Stimulated activated CD4-positive, alpha-beta T cell treated with anti-CD3 and anti-CD28 coated beads, Interleukin-12 subunit alpha, Interleukin-12 subunit beta, amount 100 ng/mL, for 24 hours (primary cell): ENCODE measurements around the gene RAI14.

Source experiments
- DNase-seq, 2 experiments: peaks; one replicate each; pipeline ENCODE4 v3.0.0-alpha.2; 2020; ENCODE audit warnings: low read depth in 2 of 2

RAI14 gene

DNA sequence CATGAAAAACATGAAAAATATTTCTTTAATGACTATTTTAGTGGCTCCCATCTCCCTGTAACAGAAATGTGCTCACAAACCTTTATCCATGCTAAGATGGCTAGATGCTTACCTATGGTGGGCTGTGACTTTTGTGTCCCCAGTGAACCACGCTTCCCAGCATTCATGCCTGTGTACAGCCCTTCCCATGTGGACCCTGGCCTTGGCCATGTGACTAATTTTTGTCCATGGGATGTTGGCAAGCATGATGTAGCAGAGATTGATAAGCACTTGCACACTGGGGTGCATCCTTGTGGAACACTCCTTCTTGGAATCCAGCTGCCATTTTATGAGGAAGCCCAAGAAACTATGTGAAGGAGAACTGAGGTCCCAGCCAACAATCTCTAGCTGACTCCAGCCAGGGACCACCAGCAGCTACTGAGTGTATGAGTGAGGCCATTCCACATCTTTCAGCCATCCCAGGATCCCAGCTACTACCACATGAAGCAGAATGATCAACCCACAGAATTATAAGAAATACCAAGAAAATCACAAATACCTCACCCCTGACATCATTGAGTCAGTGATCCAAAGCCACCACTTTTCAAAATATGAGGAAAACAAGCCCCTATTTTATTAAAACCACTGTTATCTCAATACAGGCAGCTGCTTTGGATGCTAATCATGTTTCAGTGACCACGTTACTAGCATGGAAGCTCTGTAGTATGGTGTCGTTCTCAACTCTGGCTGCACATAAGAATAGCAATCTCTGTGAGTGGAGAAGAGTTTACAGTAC, 16.1 kb upstream of the RAI14 start:
- no peak for DNase-seq

DNA sequence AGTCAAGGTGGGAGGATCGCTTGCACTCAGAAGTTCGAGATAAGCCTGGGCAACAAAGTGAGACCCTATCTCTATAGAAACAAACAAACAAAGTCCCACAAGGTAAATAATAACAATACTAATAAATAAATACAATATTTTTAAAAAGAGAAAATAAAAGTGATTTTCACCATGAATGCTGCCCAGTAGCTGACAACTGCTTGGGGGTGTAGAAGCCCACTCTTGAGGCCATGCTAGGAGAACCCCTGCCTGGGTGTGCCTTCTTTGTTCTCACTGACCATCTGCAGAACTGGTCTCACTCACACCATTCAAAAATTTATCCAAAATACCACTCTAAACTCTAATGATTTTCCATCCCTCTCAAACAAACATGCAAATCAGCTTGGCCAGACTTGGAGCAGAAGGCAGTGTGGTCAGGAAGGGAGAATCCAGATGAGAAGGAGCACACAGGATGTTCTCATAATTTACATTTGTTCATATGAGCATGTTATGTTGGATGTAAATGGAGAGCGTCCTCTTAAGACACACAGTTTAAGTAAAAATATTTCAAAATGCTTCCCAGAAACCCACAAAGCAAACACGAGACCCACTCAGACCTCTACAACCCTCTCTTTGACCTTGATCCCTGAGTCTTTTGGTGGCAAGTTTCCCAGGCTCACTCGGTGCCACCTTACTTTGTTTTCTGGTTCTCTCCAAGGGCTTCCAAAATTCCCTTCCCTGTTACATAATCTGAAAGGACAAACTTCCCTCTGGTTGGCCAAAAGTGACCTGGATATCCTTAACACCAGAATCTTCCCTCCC, 7.9 kb upstream of the RAI14 start:
- no peak for DNase-seq

DNA sequence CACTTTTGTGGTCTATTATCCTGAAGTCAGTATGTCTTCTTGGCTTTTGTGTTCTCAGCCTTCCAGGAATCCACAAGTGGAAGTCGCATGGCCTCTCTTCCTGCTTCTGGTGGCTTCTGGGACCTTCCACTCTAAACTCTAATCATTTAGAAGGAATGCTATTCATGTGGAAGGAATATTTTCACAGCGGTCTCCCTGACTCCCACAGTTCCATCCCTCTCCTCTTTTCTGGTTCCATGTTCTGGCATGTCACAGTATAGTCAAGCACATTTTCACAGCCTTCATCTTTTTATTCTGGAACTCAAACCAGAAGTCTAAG, 7.3 kb upstream of the RAI14 start:
- DNase-seq: no peak

DNA sequence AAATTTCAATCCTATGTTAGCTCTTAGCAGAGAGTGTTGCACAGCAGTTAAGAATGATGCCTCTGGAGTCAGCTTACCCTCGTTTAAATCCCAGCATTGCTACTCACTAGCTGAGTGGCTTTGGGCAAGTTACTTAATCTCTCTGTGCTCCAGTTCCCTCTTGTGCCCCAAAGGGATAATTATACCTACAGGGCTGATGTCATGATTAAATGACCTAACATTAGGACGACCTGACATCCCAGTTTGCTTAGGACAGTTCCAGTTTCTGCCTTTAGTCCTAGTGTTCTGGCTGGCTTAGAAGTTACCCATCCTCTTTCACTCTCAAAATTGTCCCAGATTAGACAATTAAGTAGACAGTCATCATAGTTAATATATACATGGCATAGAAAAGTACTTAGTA, 4.3 kb upstream of the RAI14 start:
- no peak for DNase-seq

DNA sequence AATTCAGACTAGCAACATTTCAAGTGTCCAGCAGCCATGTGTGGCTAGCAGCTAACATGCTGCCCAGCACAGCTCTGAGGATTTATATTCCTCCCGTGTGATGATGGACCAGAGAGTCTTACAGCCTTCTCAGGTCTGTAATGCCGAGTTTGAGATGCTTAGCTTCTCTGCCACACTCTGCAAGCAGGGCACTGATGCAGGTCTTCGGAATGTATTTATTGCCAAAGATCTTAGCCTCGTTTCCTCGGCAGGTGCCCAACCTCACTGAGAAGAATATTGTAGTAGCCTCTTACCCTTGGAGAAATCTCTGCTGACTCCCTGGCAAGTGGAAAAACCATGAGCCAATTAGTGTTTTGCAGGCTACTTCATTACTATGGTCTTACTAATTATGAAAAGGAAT, 3.7 kb upstream of the RAI14 start:
- DNase-seq: no peak

DNA sequence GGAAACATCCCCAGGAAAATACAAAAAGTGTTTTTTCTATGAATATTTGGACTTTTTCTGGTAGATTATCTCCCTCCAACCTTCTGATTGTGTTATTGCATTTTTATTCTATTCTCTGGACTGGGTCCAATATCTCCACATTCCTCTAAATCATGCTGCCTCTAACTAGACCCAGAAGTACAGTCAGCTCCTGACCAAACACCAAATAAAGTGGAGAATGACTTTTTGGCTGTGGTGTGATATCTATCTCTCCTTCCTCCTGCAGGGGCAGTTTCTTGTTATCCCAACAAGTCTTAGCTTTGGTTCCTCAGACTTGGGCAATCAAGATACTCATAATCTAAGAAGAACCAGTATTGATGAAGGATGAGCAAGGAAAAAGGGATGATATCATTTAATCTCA, 3.2 kb upstream of the RAI14 start:
- no peak for DNase-seq

DNA sequence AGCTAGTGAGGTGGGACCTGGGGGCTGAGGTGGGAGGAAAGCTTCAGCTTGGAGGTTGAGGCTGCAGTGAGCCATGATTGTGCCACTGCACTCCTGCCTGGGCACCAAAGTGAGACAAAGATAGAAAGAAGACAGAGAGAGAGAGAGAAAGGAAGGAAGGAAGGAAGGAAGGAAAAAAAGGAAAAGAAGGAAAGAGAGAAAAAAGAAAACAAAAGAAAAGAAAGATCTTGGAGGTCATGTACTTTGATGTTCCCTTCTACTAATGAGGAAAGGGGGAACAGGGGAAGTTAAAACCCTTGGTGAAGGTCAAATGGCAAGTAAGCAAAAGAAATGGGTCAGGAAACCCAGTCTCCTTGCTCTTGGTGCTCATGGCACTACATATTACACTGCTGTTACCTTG, 2.4 kb upstream of the RAI14 start:
- no peak for DNase-seq

DNA sequence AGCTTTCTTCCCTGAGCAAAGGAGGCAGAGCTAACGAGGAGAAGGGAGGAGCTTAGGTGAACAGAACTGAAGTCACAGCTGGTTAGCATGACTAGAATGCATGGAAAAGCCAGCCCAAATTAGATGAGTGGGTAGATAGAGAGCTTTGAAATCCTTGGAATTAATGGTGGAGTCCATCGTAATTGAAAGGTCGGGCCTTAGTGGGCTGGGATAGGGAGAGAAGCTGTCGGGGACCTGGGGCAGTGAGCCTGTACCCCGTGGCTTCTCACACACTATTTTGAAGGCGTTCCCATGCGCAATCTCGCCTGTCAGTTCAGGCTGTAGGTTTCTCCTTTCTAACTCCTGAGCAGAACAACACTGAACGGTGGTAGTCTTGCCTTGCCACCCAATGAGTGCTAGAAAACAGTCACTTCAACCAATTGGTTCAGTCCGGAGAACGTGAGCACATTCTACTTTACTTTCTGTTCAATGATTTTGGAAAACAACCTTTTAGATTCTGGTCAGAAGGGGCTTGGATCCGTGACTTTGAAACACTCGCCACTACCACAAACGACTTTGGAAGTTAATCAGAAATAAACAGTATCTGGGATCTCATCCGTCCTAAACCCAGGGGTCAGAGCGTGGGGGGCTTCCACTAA, 655 bp upstream of the RAI14 start:
- peak in 1 of 2 experiments; percentile 0 for DNase-seq

DNA sequence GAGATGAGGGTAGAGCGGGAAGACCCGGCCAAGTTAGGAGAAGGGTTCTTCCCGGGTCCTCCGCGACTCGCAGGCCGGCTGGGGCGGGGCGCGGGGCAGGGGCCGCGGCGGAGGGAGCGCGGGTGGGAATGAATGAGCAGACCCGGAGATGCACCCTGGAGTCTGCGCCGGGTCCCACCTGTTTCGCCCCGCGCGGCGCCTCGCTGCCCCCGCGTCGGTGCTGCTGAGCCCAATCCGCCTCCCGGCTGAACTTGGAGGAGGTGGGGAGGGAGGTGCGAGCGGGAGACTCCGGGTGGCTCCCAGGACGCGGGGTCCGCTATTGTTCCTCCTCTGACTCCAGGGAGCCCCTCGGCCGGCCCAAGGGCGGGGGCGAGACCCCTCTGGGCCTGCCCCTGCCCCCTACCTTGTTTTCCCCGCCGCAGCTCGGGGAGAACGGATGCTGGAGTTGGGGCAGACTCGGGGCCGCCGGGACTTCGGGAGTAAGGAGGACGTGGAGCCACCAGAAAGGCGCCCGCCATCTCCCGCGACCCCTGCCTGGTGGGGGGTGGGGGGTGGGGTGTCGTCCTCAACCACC, 659 bp downstream of the RAI14 start:
- DNase-seq: peak in 1 of 2 experiments; percentile 0

DNA sequence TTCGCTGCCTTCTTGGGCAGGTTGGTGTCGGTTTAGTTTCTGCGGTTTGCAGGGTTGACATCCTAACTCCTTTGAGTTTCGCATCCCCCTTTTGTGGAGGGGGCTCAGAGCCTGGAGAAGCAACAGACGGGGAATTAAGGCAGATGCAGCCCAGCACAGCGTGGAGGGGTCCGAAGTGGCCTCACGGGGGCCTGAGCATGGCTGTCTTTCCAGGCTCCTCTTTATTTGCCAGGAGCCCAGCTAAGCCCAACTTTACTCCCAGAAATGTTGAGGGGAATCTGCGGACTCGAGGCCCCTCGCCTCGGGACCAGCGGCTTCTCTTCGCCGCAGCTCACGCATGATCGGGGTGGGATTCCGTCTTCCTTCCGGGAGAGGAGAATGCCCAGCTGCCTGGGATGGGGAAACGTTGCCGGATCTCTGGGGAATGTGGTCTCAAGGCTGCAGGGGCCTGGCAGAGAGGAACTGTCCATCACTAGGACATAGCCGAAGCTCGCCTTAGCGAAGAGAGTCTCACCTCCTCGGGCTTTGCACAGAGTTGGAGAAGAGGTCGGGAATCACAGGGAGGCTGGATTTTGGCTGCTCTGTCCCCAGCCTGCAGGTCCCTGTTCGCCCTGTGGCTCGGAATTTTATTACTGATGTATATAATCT, 1.3 kb downstream of the RAI14 start:
- no peak for DNase-seq

DNA sequence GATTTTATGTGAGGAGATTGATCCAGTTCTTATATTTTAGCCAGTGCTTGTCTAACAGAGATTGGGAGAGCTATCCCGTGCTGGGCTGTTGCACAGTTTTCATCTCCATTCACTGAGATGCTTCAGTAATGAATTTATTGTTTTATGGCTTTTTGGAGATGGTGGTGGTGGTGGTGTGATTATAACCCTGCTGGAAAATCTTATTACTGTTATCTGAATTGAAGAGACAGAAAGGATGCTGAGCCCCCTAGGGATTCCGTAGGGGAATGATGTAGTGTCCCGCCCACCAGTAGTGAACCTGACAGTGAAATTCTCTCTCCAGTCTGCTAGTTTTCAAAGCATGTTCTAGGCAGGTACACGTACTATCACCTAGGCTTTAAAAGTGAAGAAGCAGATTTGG, 1.9 kb downstream of the RAI14 start:
- DNase-seq: no peak

DNA sequence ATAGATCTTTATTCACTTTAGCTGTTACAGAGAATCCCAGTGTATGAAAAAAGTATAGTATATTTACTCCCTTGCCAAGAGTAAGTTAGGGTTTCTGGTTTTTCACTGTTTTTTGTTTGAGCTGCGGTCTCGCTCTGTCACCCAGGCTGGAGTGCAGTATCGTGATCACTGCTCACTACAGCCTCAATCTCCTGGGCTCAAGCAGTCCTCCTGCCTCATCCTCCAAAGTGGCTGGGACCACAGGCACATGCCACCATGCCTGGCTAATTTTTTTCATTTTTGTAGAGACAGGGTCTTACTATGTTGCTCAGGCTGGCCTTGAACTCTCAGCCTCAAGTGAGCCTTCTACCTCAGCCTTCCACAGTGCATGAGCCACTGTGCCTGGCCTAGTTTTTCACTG, 3.0 kb downstream of the RAI14 start:
- no peak for DNase-seq

DNA sequence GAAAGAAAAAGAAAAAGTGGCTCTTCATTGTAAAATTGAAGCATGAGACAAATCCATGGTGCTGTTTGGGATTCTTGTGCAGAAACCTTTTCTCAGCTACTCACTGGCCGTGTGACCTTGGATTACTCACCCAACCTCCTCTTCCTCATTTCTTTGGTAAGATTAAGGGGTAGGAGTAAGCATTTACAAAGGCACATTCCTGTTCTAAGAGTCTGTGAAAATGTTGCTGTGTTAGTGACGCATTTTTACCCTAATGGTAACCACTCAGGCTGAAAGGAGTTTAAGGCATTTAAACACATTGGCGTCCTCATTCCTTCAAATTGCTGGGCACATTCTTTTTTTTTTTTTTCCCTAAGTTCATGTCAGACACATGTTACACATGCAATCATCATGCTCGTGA, 4.3 kb downstream of the RAI14 start:
- DNase-seq: no peak

DNA sequence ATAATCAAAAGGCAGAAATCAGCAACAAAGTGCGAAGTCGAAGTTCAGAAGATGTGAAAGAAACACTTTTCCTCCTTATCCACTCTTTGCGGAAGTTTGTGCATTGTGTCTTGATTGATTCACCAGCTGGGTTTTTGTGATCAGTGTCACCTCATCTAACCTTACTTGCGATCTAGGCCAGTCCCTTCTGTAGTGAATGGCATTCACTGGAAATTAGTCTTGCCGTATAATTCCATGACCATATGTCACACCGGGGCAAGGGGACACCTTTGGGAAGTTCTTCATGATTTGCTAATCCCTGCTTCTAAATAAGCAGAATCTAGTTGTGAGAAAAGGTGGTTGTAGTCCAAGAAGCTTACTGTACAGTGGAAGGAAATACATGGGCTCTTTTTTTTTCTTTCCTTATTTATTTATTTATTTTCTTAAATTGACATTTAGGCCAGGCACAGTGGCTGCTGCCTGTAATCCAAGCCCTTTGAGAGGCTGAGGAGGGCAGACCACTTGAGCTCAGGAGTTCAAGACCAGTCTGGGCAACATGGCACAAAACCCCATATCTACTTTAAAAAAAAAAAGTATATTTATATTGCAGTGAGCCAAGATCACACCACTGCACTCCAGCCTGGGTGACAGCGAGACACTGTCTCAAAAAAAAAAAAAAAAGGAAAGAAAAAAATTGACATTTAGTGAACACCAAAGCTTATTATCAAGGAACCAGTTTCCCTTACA, 7.8 kb downstream of the RAI14 start:
- DNase-seq: no peak

DNA sequence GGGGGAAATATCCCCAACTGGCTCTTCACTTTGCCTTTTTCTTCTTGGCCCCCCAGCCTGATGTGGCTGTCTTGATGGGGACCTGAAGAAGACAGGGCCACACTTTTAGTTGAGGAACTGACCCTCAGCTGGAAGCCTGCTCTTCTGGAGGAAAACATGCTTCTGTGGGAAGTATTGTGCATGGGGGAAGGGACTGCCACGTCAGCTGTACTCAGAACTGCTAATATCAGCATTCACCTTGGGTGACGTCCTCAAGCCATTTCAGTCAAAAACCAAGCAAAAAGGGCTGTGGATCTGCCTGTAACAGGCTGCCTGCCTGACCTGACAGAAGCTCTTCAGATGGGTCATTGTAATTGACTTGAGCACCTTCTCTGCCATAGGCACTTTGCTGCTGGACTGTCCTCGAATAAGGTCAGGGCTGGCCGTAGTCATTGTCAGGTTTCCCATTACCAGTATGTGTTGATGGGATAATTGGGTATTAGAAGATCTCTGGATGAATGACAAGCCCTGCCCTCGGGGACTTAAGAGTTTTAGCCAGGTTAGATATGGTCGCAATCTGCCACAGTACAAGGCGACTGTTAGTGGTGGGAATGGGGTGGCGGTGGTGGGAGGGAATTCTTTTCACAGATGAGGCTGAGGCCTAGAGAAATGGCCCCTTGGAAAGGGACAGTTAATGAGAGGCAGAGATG, 10.4 kb downstream of the RAI14 start:
- DNase-seq: no peak

DNA sequence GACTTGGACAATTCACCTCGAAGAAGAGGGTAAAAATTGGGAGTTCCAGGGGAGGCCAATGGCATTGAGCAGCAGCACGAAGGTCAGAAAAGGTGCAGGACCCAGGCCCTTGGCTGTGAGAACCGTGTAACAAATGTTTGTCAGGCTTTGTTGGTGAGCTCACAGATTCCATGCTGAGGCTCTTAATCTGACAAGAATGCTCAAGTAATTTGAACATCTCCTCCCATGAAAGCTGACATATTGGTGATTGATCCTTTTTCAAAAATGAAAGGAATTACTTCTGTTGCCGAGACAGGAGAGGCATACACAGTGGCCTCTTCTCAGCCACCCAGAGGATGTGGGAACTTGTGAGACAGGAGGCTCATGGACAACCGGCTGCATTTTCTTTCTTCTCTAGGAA, 11.6 kb downstream of the RAI14 start:
- no peak for DNase-seq

DNA sequence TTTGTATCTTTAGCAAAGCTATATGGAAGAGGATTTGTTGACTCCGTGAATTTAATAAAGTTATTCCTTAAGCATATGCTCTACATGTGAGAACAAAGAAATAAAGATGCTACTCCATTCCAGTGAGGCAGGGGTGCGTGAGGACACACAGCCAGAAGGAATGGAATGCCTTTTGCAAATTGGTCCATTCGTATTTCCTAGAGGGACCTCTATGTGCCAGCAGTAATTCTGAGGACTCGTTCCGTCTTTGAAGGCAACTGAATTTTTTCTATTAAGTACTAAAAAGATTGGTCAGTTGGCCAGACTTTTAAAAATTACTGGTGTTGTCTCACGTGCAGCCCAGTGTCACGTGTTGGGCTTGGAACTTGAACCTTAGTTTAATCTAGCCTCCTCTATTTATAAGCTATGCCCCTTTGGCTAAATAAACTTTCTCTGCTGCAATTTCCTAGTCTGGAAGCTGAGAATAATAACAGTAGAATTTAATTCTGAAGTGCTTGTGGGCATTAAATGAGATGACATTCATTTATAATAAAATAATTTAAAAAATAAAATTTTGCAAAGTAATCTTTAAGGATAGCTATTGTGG, 13.9 kb downstream of the RAI14 start:
- DNase-seq: no peak

DNA sequence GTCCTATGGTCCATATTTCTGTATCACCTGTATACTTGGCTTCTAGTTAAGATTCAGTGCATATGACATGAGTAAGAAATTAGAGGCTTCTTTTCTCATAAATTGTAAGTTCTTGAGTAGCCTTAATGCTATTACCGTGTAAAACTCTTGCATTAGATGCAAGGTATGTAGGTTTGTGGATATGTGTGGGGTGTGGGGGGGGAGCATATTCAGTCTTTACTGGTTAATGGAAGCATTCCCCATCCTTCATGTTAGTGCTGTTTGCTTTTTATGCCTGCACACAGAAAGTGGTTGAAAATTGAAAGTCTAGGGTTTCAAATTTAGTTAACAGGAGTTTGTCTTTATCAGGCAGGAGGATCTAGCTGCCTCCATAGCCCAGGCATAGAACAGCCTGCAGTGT, 16.1 kb downstream of the RAI14 start:
- DNase-seq: no peak

DNA sequence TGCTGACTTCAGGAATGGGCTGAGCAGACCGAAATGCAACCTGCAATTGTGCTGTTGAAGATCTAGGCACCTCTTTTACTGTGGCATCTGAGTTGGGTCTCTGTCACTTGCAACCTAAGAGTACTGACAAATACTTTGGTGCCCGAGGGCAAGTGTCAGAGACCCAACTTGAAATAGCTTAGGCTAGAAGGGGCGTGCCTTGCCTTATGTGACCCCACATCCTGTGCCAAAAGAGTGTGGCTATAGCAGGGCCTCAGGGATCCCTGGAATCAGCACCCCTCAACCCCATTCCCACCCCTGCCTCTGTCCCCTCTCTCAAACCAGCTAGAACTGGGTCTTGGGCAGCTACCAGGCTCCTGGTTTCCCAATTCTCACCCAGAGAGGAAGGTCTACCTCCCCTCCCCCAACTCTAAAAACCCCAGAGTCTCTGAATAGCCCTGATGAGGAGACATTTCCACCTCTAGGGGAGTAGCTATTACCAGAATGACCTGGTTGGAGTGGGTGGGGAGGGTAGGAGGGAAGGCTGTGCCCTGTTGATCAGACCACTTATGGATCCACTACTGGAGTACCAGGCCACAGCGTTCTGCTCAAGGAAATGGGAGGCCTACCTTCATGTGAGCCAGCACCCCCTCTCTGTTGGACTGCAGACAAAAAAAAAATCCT, 17.5 kb downstream of the RAI14 start:
- no peak for DNase-seq

DNA sequence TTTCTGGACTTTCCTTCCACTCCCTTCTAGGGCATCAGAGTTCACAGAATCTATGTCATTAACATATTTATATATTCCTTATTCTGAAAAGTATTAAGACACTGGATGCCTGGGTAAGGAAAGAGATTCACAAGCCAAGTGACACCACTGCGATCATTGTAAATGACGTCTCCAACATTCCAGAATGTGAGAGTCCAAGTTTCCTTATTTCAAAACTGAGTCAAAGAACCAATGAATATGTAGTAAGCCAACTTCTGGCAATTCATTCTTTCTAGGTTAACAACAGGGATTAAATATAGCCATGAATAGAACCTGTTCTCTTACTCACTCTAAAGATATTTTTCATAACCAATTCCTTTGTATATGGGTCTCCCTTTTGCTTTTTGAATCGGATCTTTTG, 18.1 kb downstream of the RAI14 start:
- no peak for DNase-seq
